WERI-Rb-1 (cell line): ENCODE data around the gene G0S2.

Experiments
- DNase-seq: peaks from one replicate; pipeline ENCODE4 v3.0.0-alpha.2; 2020
- H3K27ac ChIP-seq: fragments of 250-450 bp; sonication (Bioruptor Pico); 2 replicates; pipeline ENCODE4 v1.5.1; 2020; ENCODE audit warnings: mild to moderate bottlenecking, moderate library complexity
- H3K27me3 ChIP-seq: fragments of 250-450 bp; sonication (Bioruptor Pico); 2 replicates; pipeline ENCODE4 v1.5.1; 2021; ENCODE audit warnings: mild to moderate bottlenecking, low read depth, moderate library complexity; ENCODE audit not compliant: insufficient read depth, severe bottlenecking
- H3K36me3 ChIP-seq: fragments of 250-450 bp; sonication (Bioruptor Pico); 2 replicates; pipeline ENCODE4 v1.5.1; 2020; ENCODE audit warnings: mild to moderate bottlenecking, moderate library complexity
- H3K4me3 ChIP-seq: 2 replicates; pipeline ENCODE4 v1.5.1; 2011; ENCODE audit warnings: low read depth, mild to moderate bottlenecking, control low read depth, low read length
- H3K9me3 ChIP-seq: fragments of 250-450 bp; sonication (Bioruptor Pico); 2 replicates; pipeline ENCODE4 v1.5.1; 2021; ENCODE audit warnings: mild to moderate bottlenecking, moderate library complexity; ENCODE audit not compliant: severe bottlenecking
- CTCF ChIP-seq: IDR thresholded peaks from 2 replicates; pipeline ENCODE4 v1.5.1; 2011; ENCODE audit warnings: low read depth, mild to moderate bottlenecking, control low read depth, inconsistent platforms, low read length

Gene G0S2

GRCh38 chr1:209674957-209675564, at the start of gene G0S2:
Gene G0S2, plus strand, starts transcription at chr1:209675412. Its CDS starts 273 bp downstream, at chr1:209675685.
- peak; percentile 21 for DNase-seq
- Histone ChIP-seq H3K36me3 (no peaks in the 10 kb centered on the region), H3K4me3 (peak within 1 kb of the TSS; percentile 42), H3K27me3 (peaks cover 79% of the 10 kb centered on the region), H3K9me3 (no peaks in the 10 kb centered on the region), H3K27ac (no peak within 1 kb of the TSS)
- no peak for TF ChIP-seq CTCF

- H3K27me3 ChIP-seq: peaks cover 84% of the 10 kb centered on the region
- no peaks in the 10 kb centered on the region for H3K36me3 ChIP-seq
- no peak for TF ChIP-seq CTCF
- H3K4me3 ChIP-seq: no peak overlapping the region
- H3K27ac ChIP-seq: no peak overlapping the region
- no peak for DNase-seq
- H3K9me3 ChIP-seq: no peaks in the 10 kb centered on the region
These were observed 49.4 kb upstream of the G0S2 start for GRCh38 chr1:209625791-209626285.

GRCh38 chr1:209626346-209627026, 48.7 kb upstream of the G0S2 start:
- Histone ChIP-seq H3K27ac (no peak overlapping the region), H3K4me3 (no peak overlapping the region), H3K36me3 (no peaks in the 10 kb centered on the region), H3K27me3 (peaks cover 84% of the 10 kb centered on the region), H3K9me3 (no peaks in the 10 kb centered on the region)
- no peak for DNase-seq
- no peak for TF ChIP-seq CTCF

GRCh38 chr1:209627027-209627731, 48.0 kb upstream of the G0S2 start:
- Histone ChIP-seq H3K36me3 (no peaks in the 10 kb centered on the region), H3K27me3 (peaks cover 79% of the 10 kb centered on the region), H3K9me3 (no peaks in the 10 kb centered on the region), H3K27ac (no peak overlapping the region), H3K4me3 (no peak overlapping the region)
- no peak for DNase-seq
- no peak for TF ChIP-seq CTCF

- H3K27ac ChIP-seq: no peak overlapping the region
- no peaks in the 10 kb centered on the region for H3K36me3 ChIP-seq
- peak; percentile 96 for TF ChIP-seq CTCF
- peaks cover 80% of the 10 kb centered on the region for H3K27me3 ChIP-seq
- H3K4me3 ChIP-seq: no peak overlapping the region
- no peaks in the 10 kb centered on the region for H3K9me3 ChIP-seq
- DNase-seq: peak; percentile 74
These were observed 47.4 kb upstream of the G0S2 start for GRCh38 chr1:209627732-209628196.
